HEK293 (cell line): ENCODE data around the gene GNB1.
A peak's percentile ranks its signal among the peaks of the same experiment; 100 is the strongest.

Experiments
- CTCF ChIA-PET: fragments of 350-600 bp; formaldehyde crosslinking; extraction: SDS; loops from one replicate; lab custom pipeline; 2021; ENCODE audit warnings: antibody characterized with exemption; lab: Yijun Ruan, JAX
- POLR2A ChIA-PET: fragments of 300-600 bp; formaldehyde crosslinking; extraction: SDS; loops from one replicate; lab custom pipeline; 2020; ENCODE audit warnings: antibody characterized with exemption, inconsistent platforms; lab: Yijun Ruan, JAX
- H3K27ac ChIP-seq: fragments of 200-500 bp; sonication (Bioruptor generic); 2 replicates; pipeline ENCODE4 v1.5.1; 2014; ENCODE audit warnings: low read depth, low read length, control low read depth, inconsistent platforms; ENCODE audit errors: extremely low read depth
- H3K36me3 ChIP-seq, 2 experiments: fragments of 200-500 bp in 1 of 2; sonication (Bioruptor generic) in 1 of 2; 1 replicate in 1 of 2; 2 replicates in 1 of 2; pipeline ENCODE4 v1.5.1; 2014 to 2017; ENCODE audit warnings: inconsistent platforms in 2 of 2, low read length in 2 of 2; ENCODE audit not compliant: control insufficient read depth in 2 of 2, insufficient read depth in 1 of 2
- H3K4me1 ChIP-seq: fragments of 200-500 bp; sonication (Bioruptor generic); 2 replicates; pipeline ENCODE4 v1.5.1; 2014; ENCODE audit warnings: mild to moderate bottlenecking, low read length, inconsistent platforms; ENCODE audit not compliant: control insufficient read depth, insufficient read depth
- H3K4me3 ChIP-seq: 2 replicates; pipeline ENCODE4 v1.5.1; 2011; ENCODE audit warnings: low read depth, mild to moderate bottlenecking, control low read depth, low read length, moderate library complexity
- H3K9me3 ChIP-seq: fragments of 200-500 bp; sonication (Bioruptor generic); 2 replicates; pipeline ENCODE4 v1.5.1; 2014; ENCODE audit warnings: low read depth, low read length, inconsistent platforms; ENCODE audit not compliant: control insufficient read depth, insufficient read depth
- AEBP2 ChIP-seq: fragments of 450-650 bp; formaldehyde crosslinking; IDR thresholded peaks from 2 replicates; pipeline ENCODE4 v1.5.1; 2016; ENCODE audit warnings: missing biosample characterization, missing genetic modification characterization, borderline replicate concordance
- EGR2 ChIP-seq: fragments of 450-650 bp; formaldehyde crosslinking; IDR thresholded peaks from 2 replicates; pipeline ENCODE4 v1.5.1; 2016; ENCODE audit warnings: low read depth, missing biosample characterization, missing genetic modification characterization
- KLF10 ChIP-seq: fragments of 450-650 bp; IDR thresholded peaks from 2 replicates; pipeline ENCODE4 v1.5.1; 2018; ENCODE audit warnings: missing biosample characterization, mild to moderate bottlenecking, missing genetic modification characterization
- PRDM1 ChIP-seq: fragments of 450-650 bp; formaldehyde crosslinking; IDR thresholded peaks from 2 replicates; pipeline ENCODE4; 2016; ENCODE audit warnings: missing biosample characterization, missing genetic modification characterization
- PRDM6 ChIP-seq: fragments of 450-650 bp; formaldehyde crosslinking; IDR thresholded peaks from 2 replicates; pipeline ENCODE4 v1.5.1; 2017; ENCODE audit warnings: missing biosample characterization, missing genetic modification characterization
- SCRT1 ChIP-seq: fragments of 450-650 bp; formaldehyde crosslinking; IDR thresholded peaks from 2 replicates; pipeline ENCODE4 v1.5.1; 2016; ENCODE audit warnings: missing biosample characterization, missing genetic modification characterization, borderline replicate concordance
- SCRT2 ChIP-seq: fragments of 450-650 bp; formaldehyde crosslinking; IDR thresholded peaks from 2 replicates; pipeline ENCODE4 v1.5.1; 2016; ENCODE audit warnings: missing biosample characterization, missing genetic modification characterization
- SETDB1 ChIP-seq: IDR thresholded peaks from one replicate; pipeline ENCODE4 v1.6.1; 2017; ENCODE audit warnings: mild to moderate bottlenecking, low read length, moderate library complexity, mixed read lengths; ENCODE audit not compliant: insufficient read length
- ZBTB1 ChIP-seq: fragments of 450-650 bp; formaldehyde crosslinking; IDR thresholded peaks from 2 replicates; pipeline ENCODE4 v1.5.1; 2016; ENCODE audit warnings: missing biosample characterization, missing genetic modification characterization
- ZFHX2 ChIP-seq: fragments of 450-650 bp; formaldehyde crosslinking; conservative IDR thresholded peaks from 2 replicates; pipeline ENCODE4 v1.5.1; 2016; ENCODE audit warnings: missing biosample characterization, missing genetic modification characterization
- ZNF112 ChIP-seq: fragments of 450-650 bp; formaldehyde crosslinking; IDR thresholded peaks from 2 replicates; pipeline ENCODE4 v1.5.0; 2017; ENCODE audit warnings: missing biosample characterization, missing genetic modification characterization
- ZNF114 ChIP-seq: fragments of 450-650 bp; formaldehyde crosslinking; IDR thresholded peaks from 2 replicates; pipeline ENCODE4 v1.5.0; 2017; ENCODE audit warnings: missing biosample characterization, missing genetic modification characterization
- ZNF155 ChIP-seq: fragments of 450-650 bp; formaldehyde crosslinking; IDR thresholded peaks from 2 replicates; pipeline ENCODE4 v1.5.1; 2016; ENCODE audit warnings: missing biosample characterization, missing genetic modification characterization
- ZNF221 ChIP-seq: fragments of 450-650 bp; formaldehyde crosslinking; IDR thresholded peaks from 2 replicates; pipeline ENCODE4 v1.5.1; 2017; ENCODE audit warnings: missing biosample characterization, missing genetic modification characterization, borderline replicate concordance
- ZNF223 ChIP-seq: fragments of 450-650 bp; formaldehyde crosslinking; IDR thresholded peaks from 2 replicates; pipeline ENCODE4 v1.5.1; 2016; ENCODE audit warnings: missing biosample characterization, missing genetic modification characterization
- ZNF266 ChIP-seq: fragments of 450-650 bp; formaldehyde crosslinking; IDR thresholded peaks from 2 replicates; pipeline ENCODE4 v1.5.1; 2016; ENCODE audit warnings: missing biosample characterization, missing genetic modification characterization, low read depth
- ZNF558 ChIP-seq: fragments of 450-650 bp; formaldehyde crosslinking; IDR thresholded peaks from 2 replicates; pipeline ENCODE4 v1.5.1; 2016; ENCODE audit warnings: missing biosample characterization, missing genetic modification characterization
- ZNF571 ChIP-seq: fragments of 450-650 bp; formaldehyde crosslinking; IDR thresholded peaks from 2 replicates; pipeline ENCODE4 v1.5.0; 2017; ENCODE audit warnings: missing biosample characterization, missing genetic modification characterization
- ZNF600 ChIP-seq: fragments of 450-650 bp; formaldehyde crosslinking; IDR thresholded peaks from 2 replicates; pipeline ENCODE4 v1.5.1; 2016; ENCODE audit warnings: missing biosample characterization, missing genetic modification characterization
- ZNF629 ChIP-seq: fragments of 450-650 bp; formaldehyde crosslinking; IDR thresholded peaks from 2 replicates; pipeline ENCODE4 v1.5.1; 2017; ENCODE audit warnings: missing biosample characterization, missing genetic modification characterization
- ZNF701 ChIP-seq: fragments of 450-650 bp; formaldehyde crosslinking; IDR thresholded peaks from 2 replicates; pipeline ENCODE4 v1.5.1; 2016; ENCODE audit warnings: missing biosample characterization, missing genetic modification characterization
- ZNF76 ChIP-seq: fragments of 450-650 bp; formaldehyde crosslinking; IDR thresholded peaks from 2 replicates; pipeline ENCODE4; 2016; ENCODE audit warnings: low read depth, missing biosample characterization, missing genetic modification characterization, borderline replicate concordance
- ZNF837 ChIP-seq: fragments of 450-650 bp; formaldehyde crosslinking; IDR thresholded peaks from 2 replicates; pipeline ENCODE4 v1.5.1; 2016; ENCODE audit warnings: missing biosample characterization, missing genetic modification characterization

GNB1 gene

GRCh38 chr1:1776672-1777582 lies 114.0 kb downstream of the GNB1 start:
- H3K27ac ChIP-seq: peak overlapping the region; percentile 94; the same call in 1 of the 2 replicates
- TF ChIP-seq ZNF221 (tag by site-specific recombination) (no peak), PRDM6 (tag by site-specific recombination) (0 out of 2 replicates have a peak, but pooled peaks have one; percentile 17), AEBP2 (tag by site-specific recombination) (no peak), ZNF223 (tag by site-specific recombination) (peak; percentile 53; the same call in 1 of the 2 replicates)
- CTCF ChIA-PET: interaction anchor here (0.6 to 1.7 kb wide), 7 partner anchors 9 to 538 kb away, joined by 3 to 8 read pairs (median 4); no protein-coding TSS in a partner anchor

DNA sequence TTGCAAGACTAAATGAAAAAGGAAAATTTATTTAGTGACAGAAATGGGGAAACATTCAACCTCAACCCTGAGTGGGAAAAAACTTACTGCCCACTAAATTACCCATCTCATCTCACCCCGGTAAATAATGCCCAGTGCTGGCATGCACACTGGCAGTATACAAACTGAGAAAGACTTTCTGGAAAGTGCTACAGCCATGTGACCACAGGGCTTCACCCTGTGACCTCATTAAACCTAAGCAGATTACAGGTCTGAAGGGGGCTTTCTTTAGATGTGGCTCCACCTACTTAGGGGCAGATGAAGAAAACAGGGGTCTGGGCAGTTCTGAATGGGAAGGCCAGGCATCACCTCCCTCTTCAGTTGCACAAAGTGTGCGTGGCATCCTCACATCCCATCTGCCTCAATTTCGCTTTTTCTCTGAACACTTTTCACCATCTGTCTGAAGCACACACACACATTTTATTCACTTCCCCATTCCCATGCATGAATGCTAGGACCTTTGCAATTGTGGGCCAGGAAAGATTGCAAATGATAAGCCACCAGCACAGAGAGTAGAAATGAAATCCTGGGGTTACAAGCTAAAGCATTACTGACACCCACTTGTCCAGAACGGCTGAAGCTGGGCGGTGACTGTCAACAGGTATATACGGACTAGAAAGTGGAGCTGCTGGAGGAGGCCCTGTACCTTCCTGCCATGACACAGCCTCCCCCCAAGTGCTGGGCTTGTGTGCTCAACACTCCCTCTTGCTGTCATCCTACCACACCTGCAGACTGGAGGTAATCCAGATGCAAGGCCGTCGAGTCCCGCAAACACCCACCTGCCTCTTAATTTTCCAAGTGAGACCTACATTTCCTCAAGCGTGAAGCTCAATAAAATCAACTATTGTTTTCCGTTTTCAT lies 115.3 kb downstream of the GNB1 start:
- TF ChIP-seq SCRT2 (tag by site-specific recombination): peak; percentile 92
- no peak for TF ChIP-seq ZNF701
- TF ChIP-seq ZNF571 (tag by site-specific recombination): no peak
- TF ChIP-seq EGR2 (tag by site-specific recombination): 0 out of 2 replicates have a peak, but pooled peaks have one; percentile 28
- TF ChIP-seq ZFHX2 (tag by site-specific recombination): peak; percentile 25; the same call in 1 of the 2 replicates
- no peak for TF ChIP-seq ZNF629
- no peak for TF ChIP-seq SETDB1
- TF ChIP-seq SCRT1: peak; percentile 83
- 0 out of 2 replicates have a peak, but pooled peaks have one; percentile 30 for TF ChIP-seq PRDM1
- TF ChIP-seq ZNF600: peak; percentile 43
- H3K9me3 ChIP-seq: no peaks in the 10 kb centered on the region
- H3K4me3 ChIP-seq: no peak overlapping the region
- POLR2A ChIA-PET: no interaction called here
- H3K27ac ChIP-seq: no peak overlapping the region
- CTCF ChIA-PET: interaction anchor here (1.0 kb wide), 1 partner anchor 269 kb away, joined by 5 read pairs; no protein-coding TSS in a partner anchor
- H3K36me3 ChIP-seq: peaks cover 19 to 46% of the 10 kb centered on the region in 2 experiments; a peak in 2 of 3 replicates
- H3K4me1 ChIP-seq: no peaks in the 10 kb centered on the region

More at GRCh38 chr1:1776672-1777582, 114.0 kb downstream of the GNB1 start:
- Histone ChIP-seq H3K4me3 (peak overlapping the region; percentile 96), H3K36me3 (peaks cover 17 to 37% of the 10 kb centered on the region in 2 experiments; a peak in 2 of 3 replicates), H3K9me3 (no peaks in the 10 kb centered on the region), H3K4me1 (no peaks in the 10 kb centered on the region)
- POLR2A ChIA-PET: interaction anchor here (0.6 to 1.9 kb wide), 3 partner anchors 10 to 132 kb away, joined by 3 to 9 read pairs (median 4); no protein-coding TSS in a partner anchor

DNA sequence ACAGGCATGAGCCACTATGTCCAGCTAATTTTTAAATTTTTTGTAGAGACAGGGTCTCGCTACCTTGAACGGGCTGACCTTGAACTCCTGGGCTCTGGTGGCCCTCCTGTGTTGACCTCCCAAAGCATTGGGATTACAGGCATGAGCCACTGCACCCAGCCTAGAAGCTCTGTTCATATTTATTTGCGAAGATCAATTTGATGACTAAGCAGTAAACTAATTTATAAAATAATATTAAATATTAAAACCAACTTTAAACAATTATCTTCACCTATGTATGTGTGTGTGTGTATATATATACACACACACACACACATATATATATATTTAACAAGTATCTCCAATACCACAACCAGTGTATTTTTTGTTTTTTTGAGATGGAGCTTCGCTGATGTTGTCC lies 117.0 kb downstream of the GNB1 start:
- ChIA-PET CTCF (no interaction called here), POLR2A (no interaction called here)
- Histone ChIP-seq H3K4me3 (no peak overlapping the region), H3K36me3 (peaks cover 19 to 55% of the 10 kb centered on the region in 2 experiments; a peak in 2 of 3 replicates), H3K27ac (no peak overlapping the region), H3K4me1 (no peaks in the 10 kb centered on the region)
- TF ChIP-seq KLF10: no peak
- no peak for TF ChIP-seq ZNF76 (tag by site-specific recombination)
- TF ChIP-seq ZNF155 (tag by site-specific recombination): no peak
- no peak for TF ChIP-seq ZBTB1
- TF ChIP-seq ZNF114 (tag by site-specific recombination): no peak
- TF ChIP-seq ZNF266 (tag by site-specific recombination): no peak
- no peak for TF ChIP-seq ZNF558 (tag by site-specific recombination)
- no peak for TF ChIP-seq ZNF837 (tag by site-specific recombination)
- no peak for TF ChIP-seq ZNF629
- TF ChIP-seq ZNF112 (tag by site-specific recombination): no peak
- TF ChIP-seq, all 188 proteins: peak for 0
- H3K9me3 ChIP-seq: no peaks in the 10 kb centered on the region
